Measurements from ENCODE around the gene CD36. TPM values are rescaled to one million over a fixed set of nuclear protein-coding genes. Genes with fewer than 3 reads are reported as not detected.

Gene CD36
- total RNA-seq, 3 donors from 2014 or later (not counting 1 experiment from before 2014, with no cell fraction given), result 5.5 to 7.0 (median 6.0) TPM

GRCh38 chr7:80647436-80647835 lies 9.0 kb downstream of the CD36 start:
- no peaks in the 10 kb centered on the region for H3K4me1 Mint-ChIP-seq
- no peak for DNase-seq
- no peaks in the 10 kb centered on the region for H3K27me3 Mint-ChIP-seq (ENCODE audit: low read depth in 2 of 2)

GRCh38 chr7:80648031-80648600 lies 9.7 kb downstream of the CD36 start:
- Mint-ChIP-seq H3K27ac (no peak overlapping the region), H3K27me3 (ENCODE audit: low read depth in 2 of 2) (no peaks in the 10 kb centered on the region), H3K9me3 (peaks cover 0 to 3% of the 10 kb centered on the region in 2 donors), H3K36me3 (no peaks in the 10 kb centered on the region), H3K4me1 (no peaks in the 10 kb centered on the region), H3K4me3 (no peak overlapping the region)
- no peak overlapping the region for H3K27ac ChIP-seq (ENCODE audit: low read length)
- no peaks in the 10 kb centered on the region for H3K27me3 ChIP-seq (ENCODE audit: control insufficient read depth, insufficient read depth, low read length)
- 89% methylated on average over 1 of the region's 2 CpGs for WGBS (ENCODE audit: insufficient coverage)
- no peaks in the 10 kb centered on the region for H3K36me3 ChIP-seq (ENCODE audit: control insufficient read depth, insufficient read depth, low read length)
- no peaks in the 10 kb centered on the region for H3K4me1 ChIP-seq (ENCODE audit: control insufficient read depth, insufficient read depth, low read length)
- ATAC-seq (no peak), DNase-seq (no peak)
- TF ChIP-seq, protein P1, sequence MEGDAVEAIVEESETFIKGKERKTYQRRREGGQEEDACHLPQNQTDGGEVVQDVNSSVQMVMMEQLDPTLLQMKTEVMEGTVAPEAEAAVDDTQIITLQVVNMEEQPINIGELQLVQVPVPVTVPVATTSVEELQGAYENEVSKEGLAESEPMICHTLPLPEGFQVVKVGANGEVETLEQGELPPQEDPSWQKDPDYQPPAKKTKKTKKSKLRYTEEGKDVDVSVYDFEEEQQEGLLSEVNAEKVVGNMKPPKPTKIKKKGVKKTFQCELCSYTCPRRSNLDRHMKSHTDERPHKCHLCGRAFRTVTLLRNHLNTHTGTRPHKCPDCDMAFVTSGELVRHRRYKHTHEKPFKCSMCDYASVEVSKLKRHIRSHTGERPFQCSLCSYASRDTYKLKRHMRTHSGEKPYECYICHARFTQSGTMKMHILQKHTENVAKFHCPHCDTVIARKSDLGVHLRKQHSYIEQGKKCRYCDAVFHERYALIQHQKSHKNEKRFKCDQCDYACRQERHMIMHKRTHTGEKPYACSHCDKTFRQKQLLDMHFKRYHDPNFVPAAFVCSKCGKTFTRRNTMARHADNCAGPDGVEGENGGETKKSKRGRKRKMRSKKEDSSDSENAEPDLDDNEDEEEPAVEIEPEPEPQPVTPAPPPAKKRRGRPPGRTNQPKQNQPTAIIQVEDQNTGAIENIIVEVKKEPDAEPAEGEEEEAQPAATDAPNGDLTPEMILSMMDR (IDR thresholded peaks at IDR 0.05), result no peak
- no peak overlapping the region for H3K4me3 ChIP-seq (ENCODE audit: low read length)
- intact Hi-C loops (cut with micrococcal nuclease), result no loop called here
- H3K9me3 ChIP-seq (ENCODE audit: control insufficient read depth, insufficient read depth, low read length), result no peaks in the 10 kb centered on the region

More at GRCh38 chr7:80647436-80647835, 9.0 kb downstream of the CD36 start:
- intact Hi-C loops (cut with micrococcal nuclease), result no loop called here
- Histone ChIP-seq H3K4me1 (ENCODE audit: control insufficient read depth, insufficient read depth, low read length) (no peaks in the 10 kb centered on the region), H3K4me3 (ENCODE audit: low read length) (no peak overlapping the region), H3K36me3 (ENCODE audit: control insufficient read depth, insufficient read depth, low read length) (no peaks in the 10 kb centered on the region), H3K27me3 (ENCODE audit: control insufficient read depth, insufficient read depth, low read length) (no peaks in the 10 kb centered on the region), H3K27ac (ENCODE audit: low read length) (no peak overlapping the region), H3K9me3 (ENCODE audit: control insufficient read depth, insufficient read depth, low read length) (no peaks in the 10 kb centered on the region)
- WGBS (ENCODE audit: insufficient coverage), result 57% methylated on average over 1 of the region's 3 CpGs
- Mint-ChIP-seq H3K9me3 (peaks cover 0 to 3% of the 10 kb centered on the region in 2 donors), H3K4me3 (no peak overlapping the region), H3K36me3 (no peaks in the 10 kb centered on the region), H3K27ac (no peak overlapping the region)
- TF ChIP-seq, protein P1 (IDR thresholded peaks at IDR 0.05), result no peak
- no peak for ATAC-seq

DNA sequence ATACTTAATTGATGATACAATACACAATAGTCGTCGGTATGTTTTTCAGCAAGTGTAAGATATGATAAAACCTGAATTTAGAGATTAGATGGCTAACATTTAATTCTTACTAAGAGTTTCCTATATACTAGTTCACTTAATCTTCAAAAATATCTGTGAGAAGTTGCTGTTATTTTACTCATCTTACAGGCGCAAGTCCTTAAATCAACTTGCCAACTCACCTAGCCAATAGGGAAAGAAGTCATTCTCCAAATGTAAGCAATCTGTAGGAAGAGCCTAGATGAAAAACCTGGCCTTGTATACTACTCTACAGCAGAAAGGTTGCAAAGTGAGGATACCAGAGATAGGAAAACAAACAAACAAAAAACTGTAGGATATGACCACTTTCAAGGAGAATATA lies 10.6 kb downstream of the CD36 start:
- H3K27ac ChIP-seq (ENCODE audit: low read length), result no peak overlapping the region
- TF ChIP-seq, protein P1 (IDR thresholded peaks at IDR 0.05), result no peak
- H3K4me3 ChIP-seq (ENCODE audit: low read length), result no peak overlapping the region
- DNase-seq (no peak), ATAC-seq (no peak)
- Mint-ChIP-seq H3K4me1 (no peaks in the 10 kb centered on the region), H3K36me3 (no peaks in the 10 kb centered on the region), H3K27me3 (ENCODE audit: low read depth in 2 of 2) (no peaks in the 10 kb centered on the region), H3K4me3 (no peak overlapping the region), H3K27ac (no peak overlapping the region), H3K9me3 (peaks cover 0 to 3% of the 10 kb centered on the region in 2 donors)
- no peaks in the 10 kb centered on the region for H3K9me3 ChIP-seq (ENCODE audit: control insufficient read depth, insufficient read depth, low read length)
- no peaks in the 10 kb centered on the region for H3K27me3 ChIP-seq (ENCODE audit: control insufficient read depth, insufficient read depth, low read length)
- 100% methylated on average over 1 of the region's 3 CpGs for WGBS (ENCODE audit: insufficient coverage)
- H3K4me1 ChIP-seq (ENCODE audit: control insufficient read depth, insufficient read depth, low read length), result no peaks in the 10 kb centered on the region
- H3K36me3 ChIP-seq (ENCODE audit: control insufficient read depth, insufficient read depth, low read length), result no peaks in the 10 kb centered on the region
- intact Hi-C loops (cut with micrococcal nuclease), result no loop called here

DNA sequence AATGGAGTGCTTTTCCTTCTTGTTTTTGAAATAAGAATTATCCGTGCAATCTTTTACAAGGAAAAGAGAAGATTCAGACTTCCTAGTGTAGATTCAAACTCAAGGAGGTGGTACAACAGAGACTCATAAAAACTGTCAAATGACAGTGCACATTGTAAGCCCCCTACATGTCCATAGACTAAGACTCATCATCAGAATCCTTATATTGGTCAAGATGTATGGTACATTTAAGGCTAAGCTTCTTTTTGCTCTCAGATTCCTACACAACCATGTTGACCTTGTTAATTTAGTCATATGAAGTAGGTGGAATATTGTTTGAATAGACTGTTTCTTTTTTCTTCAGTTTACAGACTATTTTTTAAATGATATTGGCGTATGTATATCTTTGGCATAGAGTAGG lies 11.6 kb downstream of the CD36 start:
- no peak overlapping the region for H3K27ac ChIP-seq (ENCODE audit: low read length)
- intact Hi-C loops (cut with micrococcal nuclease), result no loop called here
- H3K27me3 ChIP-seq (ENCODE audit: control insufficient read depth, insufficient read depth, low read length), result no peaks in the 10 kb centered on the region
- 96% methylated on average over 2 of the region's 2 CpGs for WGBS (ENCODE audit: insufficient coverage)
- Mint-ChIP-seq H3K9me3 (peaks cover 0 to 3% of the 10 kb centered on the region in 2 donors), H3K27ac (no peak overlapping the region), H3K4me3 (no peak overlapping the region), H3K36me3 (no peaks in the 10 kb centered on the region), H3K4me1 (no peaks in the 10 kb centered on the region), H3K27me3 (ENCODE audit: low read depth in 2 of 2) (no peaks in the 10 kb centered on the region)
- H3K4me3 ChIP-seq (ENCODE audit: low read length), result no peak overlapping the region
- H3K36me3 ChIP-seq (ENCODE audit: control insufficient read depth, insufficient read depth, low read length), result no peaks in the 10 kb centered on the region
- no peaks in the 10 kb centered on the region for H3K9me3 ChIP-seq (ENCODE audit: control insufficient read depth, insufficient read depth, low read length)
- no peak for DNase-seq
- TF ChIP-seq, protein P1 (IDR thresholded peaks at IDR 0.05), result no peak
- no peak for ATAC-seq
- no peaks in the 10 kb centered on the region for H3K4me1 ChIP-seq (ENCODE audit: control insufficient read depth, insufficient read depth, low read length)

All from natural killer cell (primary cell).